ENCODE measurements around the gene EPHB1.

The EPHB1 gene

DNA sequence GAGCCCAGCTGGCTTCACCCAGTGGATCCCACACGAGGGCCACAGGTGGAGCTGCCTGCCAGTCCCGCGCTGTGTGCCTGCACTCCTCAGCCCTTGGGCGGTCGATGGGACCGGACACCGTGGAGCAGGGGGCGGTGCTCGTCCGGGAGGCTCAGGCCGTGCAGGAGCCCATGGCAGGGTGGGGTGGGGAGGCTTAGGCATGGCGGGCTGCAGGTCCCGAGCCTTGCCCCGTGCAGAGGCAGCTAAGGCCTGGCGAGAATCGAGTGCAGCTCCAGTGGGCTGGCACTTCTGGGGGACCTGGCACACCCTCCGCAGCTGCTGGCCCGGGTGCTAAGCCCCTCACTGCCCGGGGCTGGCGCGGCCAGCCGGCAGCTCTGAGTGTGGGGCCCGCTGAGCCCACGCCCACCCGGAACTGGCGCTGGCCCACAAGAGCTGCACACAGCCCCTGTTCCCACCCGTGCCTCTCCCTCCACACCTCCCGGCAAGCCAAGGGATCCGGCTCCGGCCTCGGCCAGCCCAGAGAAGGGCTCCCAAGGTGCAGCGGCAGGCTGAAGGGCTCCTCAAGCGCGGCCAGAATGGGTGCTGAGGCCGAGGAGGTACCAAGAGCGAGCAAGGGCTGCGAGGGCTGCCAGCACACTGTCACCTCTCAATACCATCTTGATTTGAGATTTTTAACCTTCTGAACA, 121.4 kb downstream of the EPHB1 start:
- no peak for DNase-seq

DNA sequence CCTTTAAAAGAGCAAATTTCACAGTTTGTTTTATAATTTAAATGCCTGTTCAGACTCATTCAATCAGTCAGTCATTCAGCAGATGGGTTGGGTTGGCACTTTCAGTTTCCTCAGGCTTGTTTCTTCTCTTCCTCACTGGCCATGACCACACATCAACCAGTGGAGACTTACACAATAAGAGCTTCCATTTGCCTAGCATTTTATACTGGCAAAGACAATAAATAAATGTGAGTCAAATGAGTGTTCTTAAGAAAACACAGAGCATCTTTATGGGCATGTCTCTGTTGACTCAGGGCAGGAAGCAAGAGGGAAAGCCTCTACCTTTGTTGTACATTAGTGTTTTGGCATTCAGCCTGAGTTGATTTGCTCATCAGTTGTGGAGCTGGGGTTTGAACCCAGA, 122.6 kb downstream of the EPHB1 start:
- DNase-seq = no peak

DNA sequence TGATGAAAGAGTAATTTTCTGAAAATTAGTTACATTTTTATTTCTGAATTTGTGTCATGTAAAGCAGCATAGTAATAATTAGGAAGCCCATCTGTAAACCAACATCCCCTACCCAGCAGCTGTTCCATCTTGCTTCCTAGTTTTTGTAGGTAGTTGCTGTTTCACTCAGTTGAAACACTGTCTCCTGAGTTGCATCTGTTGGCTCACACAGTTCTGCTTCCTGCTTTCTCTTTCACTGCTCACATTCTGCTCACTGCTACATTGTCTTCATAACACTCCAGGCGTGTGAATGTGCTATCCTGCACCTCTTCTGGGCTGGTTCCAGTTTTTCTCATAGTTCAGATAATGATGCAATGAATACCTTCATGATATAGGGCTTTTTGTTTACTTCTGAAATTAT, 123.4 kb downstream of the EPHB1 start:
- no peak for DNase-seq

DNA sequence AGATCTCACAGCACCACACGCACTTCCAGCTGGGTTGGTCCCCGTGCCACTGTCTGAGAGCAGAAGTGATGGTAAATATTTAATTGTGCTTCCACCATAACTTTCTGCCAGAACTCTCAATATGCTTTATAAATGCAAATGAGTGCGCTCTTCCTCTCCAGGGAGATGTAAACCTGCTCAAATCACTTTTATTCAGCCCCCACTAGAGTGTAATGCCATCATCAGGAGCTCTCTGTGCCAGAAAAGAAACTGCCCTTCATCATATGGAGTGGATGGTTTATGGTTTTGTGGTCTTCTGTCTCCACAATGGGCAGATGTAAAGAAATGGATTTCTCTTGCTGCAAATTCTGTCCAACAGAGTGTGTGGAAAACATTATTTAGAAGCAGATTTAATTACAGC, 127.0 kb downstream of the EPHB1 start:
- no peak for DNase-seq

DNA sequence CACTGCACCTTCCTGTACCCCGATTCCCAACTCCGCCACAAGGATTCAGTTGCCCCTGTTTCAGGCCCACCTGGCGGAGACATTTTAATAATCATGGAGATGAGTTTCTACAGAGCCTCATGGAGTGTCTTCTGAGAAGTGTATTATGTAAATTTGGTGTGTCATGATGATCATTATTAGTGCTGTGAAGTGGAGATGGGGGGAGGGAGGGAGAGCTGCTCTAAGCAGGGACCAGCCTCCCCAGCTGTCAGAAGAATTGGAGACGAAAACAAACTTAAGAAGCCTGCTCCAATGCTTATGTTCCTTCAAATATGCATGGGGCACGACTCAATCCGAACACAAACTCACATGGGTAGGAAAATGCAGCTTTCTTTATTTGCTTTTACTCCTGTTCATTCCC, 127.8 kb downstream of the EPHB1 start:
- DNase-seq = no peak

DNA sequence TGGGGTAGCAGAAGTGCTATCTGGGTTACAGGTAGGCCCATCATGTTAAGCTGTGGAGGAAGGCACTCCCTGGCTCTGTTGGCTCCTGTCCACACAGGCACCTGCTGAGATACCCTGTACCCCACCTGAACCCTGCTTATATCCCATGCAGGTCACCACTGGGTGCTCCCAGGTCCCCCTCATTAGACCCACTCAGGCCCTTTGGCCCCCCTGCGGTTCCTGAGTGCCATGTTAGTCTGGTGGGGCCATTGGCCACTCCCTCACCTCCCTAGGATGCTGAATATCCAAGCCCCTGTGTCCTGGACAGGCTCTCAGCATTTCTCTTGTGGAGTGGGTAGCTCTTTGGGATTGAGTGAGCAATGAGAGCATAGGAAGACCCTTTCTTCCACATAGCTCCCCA, 128.2 kb downstream of the EPHB1 start:
- DNase-seq = no peak

DNA sequence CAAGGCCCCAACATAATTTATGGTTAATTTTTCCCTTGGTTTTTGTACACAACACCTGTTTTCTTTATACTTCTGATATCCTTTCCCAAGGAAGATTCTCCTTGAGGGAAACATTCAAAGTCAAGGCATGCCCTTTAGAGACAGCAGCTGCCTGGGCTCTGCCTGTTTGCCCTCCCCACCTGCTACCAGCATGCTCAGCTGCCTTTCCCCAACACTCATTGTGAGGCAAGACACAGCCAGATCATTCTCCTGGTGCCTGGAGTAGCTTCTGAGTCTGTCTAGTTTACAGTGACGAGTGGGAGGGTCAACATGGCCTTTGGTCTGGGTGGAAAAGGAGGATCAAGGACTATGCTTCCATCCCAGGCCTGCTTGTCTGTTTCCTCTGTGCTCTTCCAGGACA, 132.5 kb downstream of the EPHB1 start:
- DNase-seq = no peak

DNA sequence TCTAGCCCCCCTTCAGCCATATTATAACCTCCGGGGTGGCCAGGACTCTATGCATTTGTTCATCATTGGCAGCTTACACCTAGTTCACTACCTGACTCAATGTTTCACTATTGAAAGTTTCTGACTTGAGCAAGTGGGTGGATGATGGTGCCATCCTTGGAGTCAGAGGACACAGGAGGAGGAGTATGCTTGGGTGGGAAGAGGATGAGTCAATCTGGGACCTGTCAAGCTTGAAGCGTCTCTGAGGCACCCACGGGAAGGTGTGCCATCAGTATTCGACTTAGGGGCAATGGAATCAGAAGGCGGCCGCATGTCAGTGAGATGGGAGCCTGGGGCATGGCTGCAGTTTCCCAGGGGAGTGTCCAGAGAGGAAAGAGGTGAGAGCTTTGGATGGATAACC, 133.3 kb downstream of the EPHB1 start:
- no peak for DNase-seq

DNA sequence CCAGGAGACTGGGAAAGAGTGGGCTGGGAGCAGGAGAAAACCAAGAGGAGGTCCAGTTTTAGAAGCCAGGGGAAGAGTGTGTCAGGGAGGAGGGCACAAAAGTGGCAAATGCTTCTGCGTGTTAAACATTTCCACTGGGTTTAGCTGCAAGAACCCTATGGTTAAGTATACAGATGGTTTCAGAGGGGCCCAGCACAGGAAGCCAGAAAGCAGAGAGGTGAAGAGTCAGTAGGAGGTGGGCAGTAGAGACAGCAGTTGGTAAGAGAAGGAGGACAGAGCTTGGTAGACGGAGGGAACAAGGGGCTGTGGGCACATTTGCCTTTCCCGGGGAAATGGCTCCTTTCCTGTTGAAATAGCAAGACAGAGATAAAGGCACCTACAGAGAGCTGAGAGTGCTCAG, 133.8 kb downstream of the EPHB1 start:
- DNase-seq = no peak

DNA sequence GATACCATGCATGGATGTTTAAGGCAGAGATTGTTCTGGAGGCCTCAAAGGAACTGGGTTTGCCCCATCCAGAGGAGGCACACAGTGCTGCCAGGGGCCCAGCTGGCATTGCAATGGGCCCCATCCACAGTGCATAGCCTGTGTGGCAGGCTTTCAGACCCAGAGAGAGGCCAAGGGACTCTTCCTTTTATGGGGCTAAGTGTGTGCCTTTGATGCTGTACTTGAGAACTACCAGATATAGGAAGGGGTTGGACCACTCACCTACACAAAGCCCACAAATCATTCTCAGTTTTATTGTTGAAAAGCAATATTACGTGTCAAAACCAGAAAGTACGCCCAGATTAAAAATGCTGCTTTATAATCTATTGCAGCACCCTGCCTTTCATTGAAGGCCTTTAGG, 134.9 kb downstream of the EPHB1 start:
- DNase-seq = no peak

DNA sequence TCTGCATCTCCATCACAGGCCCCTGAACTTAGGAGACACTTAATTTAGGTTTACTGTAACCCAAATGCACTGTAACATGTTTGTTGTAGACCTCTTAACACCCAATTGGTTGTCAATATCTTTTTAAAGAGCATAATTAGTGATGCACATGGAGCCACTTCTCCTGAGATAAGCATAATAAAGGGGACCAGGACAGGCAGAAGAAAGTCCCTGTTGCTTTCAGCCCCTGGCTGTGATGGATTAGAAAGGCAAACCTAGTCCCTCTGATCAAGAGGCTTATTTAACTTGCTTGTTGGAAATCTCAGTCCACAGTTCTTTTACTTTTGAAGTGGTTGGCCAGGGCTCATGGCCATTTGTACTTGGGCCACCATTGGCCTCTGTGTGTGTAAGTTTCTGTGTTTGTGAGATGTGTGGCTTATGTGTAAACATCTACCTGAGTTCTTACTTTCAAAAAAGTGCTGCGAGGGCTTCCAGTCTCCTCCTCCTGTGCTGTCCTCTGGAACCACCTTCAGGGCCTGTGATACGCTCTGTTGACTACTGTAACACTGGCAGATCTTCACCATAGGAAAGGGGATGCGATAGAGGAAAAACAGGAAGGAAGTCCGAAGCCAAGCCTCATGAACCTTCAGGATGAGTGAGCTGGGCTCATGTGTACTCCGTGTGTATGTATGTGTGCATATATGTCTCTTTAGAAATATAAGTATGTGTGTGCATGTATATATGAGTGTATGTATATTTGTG, 136.2 kb downstream of the EPHB1 start:
- DNase-seq = no peak

DNA sequence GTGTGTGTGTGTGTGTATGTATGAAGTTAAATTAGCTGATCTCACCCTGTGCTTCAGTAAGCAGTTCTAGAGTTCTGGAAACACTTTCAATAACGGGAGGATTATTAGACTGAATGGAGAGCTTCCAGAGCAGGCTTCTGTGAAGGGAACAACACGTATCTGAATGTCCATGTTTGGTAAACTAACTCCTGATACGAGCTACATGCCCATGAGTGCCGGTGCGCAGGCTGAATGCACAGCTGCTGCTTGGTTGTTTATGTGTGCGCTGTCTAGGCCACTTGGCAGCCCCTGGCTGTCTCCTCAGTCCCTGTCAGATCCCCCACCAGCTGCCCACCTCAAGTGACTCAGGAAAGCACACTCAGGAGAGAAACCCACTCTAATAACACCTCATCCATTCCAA, 137.0 kb downstream of the EPHB1 start:
- DNase-seq = no peak

DNA sequence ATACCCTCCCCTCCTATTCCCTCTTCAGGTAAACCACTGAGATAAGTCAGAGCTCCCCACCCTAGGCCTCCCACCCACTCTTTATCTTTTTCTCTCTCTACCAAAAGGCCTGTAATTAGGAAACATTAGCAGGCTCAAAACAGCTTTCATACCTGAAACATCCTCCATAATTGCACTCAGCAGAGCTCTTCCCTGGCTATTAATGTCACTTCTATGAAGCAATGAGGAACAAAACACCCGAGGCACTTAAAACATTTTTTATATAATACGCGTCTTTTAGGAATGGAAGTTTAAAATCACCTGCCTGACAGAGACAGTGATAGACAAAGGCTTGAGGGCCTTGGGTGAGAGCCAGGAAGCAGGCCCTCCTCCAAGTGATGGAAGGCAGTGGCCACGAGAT, 138.9 kb downstream of the EPHB1 start:
- DNase-seq = no peak

DNA sequence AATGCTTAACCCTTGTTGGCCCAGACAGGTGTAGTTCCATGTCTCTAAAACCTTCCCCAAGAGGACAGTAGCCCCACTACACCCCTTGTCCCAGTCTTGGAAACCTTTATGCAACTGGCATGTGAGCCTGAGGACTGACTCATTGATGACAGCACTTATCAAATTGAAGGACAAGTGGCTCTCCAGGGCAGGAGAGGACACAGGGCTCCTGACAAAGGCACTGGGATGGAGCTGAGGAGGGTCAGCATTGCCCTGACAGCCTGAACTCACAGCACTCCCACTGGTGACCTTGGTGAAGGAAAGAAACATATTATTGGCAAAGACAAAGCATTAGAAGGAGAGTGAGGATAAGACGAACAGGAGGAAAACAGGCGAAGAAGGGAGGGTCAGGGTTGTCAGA, 139.9 kb downstream of the EPHB1 start:
- no peak for DNase-seq

DNA sequence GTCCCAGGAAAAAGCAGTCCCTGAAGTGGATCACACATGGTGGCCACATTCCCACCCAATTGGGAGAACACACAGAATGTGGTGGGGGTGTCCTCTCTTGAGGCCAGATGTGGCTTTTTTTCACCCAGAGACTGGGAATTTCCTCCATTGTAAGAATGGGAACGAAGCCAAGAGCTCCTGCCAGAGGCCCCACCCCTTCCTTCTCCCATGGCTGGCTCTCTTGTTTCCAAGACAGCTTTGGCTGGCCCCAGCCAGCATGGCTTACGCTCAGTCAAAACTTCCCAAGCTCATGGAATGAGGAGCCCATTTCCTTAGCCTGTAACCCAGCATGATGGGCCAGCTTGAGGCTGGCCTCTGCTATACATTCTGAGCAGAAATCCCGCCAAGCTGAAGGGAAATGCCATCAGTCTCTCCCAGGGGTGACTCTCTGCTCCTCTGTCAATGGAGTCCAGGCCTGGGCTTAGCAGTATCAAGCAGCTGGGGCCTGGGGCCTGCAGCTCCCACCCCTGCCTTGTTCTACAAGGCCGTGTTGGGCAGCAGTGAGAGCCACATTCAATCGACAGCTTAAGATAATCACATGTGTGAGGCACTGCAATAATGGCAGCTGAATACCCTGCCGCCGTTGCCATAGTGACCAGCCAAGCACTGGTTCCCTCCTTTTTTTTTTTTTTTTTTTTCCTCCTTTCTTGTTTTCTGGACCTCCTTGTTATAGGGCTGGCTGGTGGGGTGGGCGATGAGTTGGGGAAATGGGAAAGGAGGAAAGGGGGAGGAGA, 142.4 kb downstream of the EPHB1 start:
- DNase-seq = peak; percentile 32

DNA sequence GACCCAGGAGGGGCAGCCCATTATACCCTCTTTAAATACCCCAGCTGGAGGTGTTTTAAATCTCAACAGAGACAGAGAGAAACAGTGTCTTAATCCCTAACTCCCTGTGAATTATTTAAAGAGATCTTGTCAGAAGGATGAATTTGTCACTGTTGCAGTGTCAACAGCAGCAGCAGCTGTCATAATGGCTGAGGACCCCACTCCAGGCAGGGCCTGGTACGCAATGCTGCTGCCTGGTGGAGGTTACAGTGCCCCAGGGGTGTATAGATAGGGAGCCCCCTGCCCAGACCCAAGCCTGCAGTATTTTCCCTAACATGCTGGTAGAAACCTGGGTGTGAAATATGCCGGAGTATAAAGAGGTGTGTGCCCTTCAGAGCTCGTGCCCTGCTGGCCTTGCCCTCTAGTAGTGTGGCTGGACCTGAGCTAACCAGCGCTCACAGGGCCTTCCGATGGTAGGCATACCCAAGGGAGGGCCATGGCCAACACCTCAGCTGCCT, 143.0 kb downstream of the EPHB1 start:
- DNase-seq = no peak

DNA sequence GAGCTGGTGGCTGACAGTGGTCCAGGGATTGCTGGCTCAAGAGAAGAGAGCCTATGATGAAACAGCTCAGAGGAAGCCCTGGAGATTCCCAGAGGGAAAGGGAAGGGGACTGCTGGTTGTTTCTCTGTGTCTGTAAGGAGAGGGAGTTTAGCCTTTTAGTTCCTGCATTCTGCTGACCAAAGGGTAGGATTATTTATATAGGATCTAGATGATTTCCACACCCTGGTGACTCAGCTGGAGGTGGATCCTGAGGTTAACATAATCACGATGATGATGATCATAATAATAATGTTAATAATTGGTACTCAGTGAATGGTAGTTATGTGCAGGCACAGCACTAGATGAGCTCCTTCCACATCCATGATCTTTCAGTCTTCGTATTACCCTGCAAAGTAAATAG, 144.9 kb downstream of the EPHB1 start:
- no peak for DNase-seq

DNA sequence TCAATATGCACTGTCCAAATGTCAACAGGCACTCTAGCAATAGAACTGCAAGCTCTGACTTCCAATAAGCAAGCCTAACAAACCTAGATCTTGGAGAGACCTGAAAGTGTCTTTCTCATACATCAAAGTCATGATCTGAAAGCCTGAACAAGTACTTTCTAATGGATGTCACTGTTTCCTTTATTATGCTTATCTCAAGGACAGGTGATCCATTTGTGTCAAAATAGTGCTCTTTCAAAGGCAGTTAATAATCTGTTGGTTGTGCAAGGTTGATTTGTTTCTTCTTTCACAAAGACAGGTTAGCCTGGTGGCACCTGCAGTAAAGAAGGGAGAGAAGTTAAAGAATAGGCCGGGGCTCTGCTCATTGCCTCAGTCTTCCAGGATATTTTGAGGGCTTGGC, 146.8 kb downstream of the EPHB1 start:
- DNase-seq = no peak

DNA sequence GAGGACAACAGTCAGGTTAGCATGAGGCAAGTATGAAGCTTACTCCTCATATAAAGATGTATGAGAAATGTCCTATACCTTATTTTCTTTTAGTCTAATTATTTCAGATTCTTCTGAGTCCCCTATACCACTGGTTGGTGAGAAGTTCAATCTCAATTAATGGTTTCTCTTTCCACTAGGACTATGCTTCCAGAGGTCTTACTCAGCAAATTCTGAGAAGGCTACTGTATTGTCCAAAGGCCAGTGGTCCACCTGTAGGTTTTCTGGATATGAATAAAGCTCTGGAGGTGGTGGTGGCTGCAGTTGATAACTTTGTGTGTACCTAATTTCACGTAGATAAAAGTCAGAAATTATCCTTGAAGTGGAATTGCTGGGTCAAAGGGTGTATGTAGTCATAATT, 149.4 kb downstream of the EPHB1 start:
- no peak for DNase-seq

DNA sequence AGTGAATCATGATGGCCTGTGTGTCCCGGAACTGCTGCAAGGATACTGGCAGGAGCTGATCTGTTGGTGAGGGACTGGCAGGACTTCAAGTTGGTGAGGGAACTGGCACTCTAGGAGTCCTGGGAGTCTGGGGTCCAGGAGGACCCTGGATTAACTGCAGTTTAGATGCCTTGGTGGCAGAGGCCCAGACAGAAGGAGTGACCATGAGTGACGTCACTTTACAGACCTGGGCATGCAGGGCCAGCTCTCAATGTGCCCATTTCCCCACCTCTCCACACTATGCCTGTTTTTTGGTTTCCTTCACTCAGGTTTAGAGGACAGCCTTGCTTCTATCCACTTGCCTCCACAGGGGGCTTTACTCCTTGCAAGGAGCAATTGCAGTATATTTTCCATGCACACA, 154.1 kb downstream of the EPHB1 start:
- no peak for DNase-seq

DNA sequence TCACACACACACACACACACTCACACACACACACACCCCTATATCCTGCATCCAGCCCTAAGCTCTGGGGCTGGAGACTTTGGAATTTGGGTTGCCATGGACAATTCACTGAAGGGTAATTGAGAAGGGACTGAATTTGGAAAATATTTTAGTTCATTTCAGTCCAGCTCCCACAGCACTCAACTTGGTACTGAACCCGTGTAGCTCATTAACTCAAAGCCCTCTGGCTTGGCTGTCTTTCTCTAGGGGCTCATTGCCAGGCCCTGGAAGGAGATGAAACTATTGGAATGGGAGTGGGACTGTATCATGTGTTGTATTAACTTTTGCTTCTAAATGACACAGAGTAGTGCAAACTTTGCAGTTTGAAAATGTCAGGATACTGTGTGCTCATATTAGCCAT, 157.3 kb downstream of the EPHB1 start:
- DNase-seq = no peak

DNA sequence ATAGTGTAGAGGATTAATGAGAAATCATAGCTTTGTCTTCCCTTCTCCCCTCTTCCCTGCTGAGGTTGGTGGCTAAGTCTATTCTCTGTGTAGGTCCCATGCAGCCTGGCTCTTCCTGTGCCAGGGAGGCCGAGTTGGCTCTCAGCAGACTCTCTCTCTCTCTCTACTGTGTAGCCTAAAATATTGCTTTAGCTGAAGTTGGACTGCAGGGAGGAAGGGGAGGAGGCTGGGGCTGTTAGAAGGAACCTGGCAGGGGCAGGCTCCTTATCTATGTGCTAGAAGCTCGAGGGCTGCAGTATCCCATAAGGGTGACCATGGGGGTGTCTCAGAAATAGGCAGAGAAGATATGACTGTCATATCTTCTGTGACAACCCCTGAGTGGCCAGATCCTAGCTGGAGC, 160.8 kb downstream of the EPHB1 start:
- DNase-seq = no peak

DNA sequence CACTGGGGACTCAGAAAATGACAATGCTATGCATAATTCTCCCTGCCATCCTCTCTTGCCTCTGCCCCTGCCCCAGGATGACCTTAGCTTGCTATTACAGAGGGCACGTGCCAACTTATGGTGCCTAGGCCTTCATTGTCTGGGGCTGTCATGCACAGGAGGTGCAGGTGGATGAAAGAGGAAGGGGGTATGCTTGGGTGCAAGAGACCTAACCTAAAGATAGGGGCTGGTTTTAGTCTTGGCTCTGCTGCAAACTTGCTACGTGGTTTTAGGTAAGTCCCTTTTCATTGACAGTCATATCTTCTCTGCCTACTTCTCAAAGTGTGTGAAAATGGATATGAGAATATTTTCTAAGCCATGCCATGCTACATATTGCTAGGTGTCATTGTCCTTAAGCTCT, 161.3 kb downstream of the EPHB1 start:
- DNase-seq = no peak

DNA sequence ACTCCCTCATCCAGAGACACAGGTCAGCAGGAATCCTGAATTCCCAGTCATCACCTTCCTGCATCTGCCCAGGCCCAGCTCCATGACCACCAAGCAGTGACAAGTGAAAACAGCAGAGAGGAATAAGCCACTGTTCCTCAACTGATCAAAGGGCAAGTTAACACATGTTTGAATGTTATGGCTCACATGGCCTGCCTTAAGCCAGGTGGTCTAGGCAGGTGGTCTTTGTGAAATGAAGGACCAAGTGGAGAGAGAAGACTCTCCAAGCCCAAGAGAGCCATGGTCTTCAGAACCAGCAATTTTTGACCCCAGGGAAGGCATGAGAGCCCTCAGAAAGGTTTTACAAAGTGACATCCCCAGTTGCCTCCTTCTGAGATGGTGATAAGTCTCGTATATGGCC, 161.8 kb downstream of the EPHB1 start:
- no peak for DNase-seq
